Right hindlimb (tissue), 1 donor: ENCODE data around the gene EDARADD.

Experiments used
- DNase-seq: peaks from one replicate; pipeline ENCODE4 v3.0.0-alpha.2; 2018

The EDARADD gene

DNA sequence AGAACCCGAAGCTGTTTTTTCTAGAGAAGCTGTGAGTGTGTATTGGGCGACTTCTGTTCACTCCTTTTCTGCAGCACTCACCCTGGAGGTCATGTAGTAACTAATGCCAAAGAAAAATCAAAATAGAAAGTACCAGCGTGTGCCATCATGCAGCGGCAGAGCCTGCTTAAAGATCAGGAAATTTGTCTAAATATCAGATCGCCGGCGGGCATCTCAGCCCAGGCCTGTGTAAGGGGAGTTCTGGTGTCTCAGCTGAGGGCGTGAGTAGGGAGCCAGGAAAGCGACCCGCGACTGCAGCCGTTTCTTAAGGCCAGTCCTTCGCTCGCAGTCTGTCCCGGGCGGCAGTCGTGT is 768 bp downstream of the EDARADD start:
- DNase-seq, result no peak

DNA sequence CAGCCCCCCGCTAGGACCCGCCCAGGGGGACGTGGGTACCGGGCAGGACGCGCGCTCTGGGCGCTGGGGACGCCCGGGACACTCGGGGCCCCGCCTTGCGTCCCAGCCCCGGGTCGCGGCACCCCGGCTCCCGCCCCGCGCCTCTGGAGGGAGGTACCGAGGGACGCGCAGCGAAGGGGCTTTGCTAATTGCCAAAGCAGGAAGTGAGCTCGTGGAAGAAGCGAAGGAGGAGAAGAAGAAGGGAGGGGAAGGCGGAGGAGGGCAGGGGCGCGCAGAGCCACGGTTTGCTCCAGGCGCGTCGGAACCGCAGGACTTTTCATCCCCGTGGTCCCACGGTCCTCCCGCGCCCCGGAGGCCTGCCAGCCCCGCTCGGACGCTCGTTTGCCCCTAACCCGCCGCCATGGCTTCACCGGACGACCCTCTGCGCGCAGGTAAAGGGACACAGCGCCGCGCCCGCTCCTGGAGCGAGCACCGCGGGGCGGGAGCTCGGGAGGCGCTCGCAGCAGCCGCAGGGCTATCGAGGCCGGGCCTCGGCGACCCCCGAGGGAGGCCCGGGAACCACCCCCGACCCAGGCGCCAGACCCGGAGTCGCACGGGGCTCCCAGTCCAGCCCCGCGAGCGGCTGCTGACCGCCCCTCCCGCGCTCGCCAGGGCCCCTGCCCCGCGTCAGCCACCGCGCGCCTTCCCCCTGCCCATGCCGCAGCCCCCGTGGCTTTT is 1.3 kb downstream of the EDARADD start:
- DNase-seq, result peak; percentile 36

DNA sequence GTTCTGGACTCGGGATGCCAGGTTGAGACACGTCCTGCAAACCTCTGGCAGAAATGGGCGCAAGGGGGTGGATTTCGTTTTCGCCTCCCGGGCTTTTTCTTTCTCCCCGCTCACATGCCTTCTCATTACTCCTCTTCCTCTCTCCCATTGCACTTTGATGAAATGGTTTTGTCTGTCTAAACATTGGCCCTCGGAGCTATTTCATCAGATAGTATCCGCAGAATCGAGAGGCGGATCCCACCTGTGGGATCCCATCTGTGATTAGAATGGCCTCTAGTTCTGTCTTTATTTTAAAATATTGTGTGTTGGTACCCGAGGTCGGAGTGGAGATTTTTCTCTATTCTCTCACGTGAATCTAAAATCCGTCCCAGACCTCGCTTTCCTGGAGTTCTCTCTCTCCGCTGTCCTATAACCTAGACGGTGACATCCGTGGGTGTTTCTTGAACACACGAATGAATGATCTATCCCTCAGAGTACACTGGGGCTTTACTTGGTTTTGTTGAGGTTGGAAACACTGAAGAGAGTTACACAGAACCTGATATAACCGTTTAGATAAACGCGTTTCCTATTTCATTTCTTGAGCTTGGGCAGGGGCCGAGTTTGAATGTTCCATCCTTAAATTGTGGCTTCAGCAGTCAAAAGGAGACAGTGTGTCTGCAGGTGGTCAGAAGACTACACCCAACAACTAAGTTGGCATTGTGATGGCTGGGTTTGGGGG is 2.0 kb downstream of the EDARADD start:
- no peak for DNase-seq

DNA sequence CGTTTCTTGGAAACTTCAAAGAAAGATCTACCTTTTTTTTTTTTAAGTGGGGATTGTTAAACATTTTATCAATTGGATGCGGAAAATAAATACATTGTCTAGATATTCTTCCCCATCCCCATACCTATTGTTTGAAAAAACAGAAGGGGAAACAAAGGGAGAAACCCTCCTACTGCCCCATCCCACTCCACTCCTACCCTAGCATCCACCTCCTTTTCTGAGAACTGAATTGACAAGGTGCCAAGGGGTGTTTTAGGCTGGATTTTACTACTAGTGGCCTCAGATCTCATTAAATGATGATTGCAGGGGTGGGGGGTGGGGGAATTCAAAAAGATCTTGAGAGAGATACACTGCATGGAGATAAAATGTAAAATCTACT is 2.6 kb downstream of the EDARADD start:
- no peak for DNase-seq

DNA sequence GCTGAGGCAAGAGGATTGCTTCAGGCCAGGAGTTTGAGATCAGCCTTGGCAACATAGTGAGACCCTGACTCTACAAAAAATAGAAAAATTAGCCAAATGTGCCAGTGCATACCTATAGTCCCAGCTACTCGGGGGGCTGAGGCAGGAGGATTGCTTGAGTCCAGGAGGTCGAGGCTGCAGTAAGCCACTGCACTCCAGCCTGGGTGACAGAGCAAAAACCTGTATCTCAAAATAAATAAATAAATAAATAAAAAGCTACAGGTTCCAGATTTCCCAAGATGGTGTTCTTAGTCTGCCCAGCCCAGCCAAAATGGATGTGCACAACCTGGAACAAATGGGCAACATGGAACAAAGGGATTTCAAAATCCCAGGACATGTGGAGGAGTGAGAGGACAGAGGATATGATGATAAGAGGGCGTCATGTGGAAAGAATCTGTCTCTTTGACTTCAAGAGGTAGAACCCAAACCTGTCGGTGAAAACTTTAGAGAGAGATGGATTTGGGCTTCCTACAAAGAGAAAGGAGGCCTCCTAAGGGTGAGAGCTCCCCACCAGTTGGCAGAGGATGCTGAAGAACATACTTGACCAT is 3.2 kb downstream of the EDARADD start:
- no peak for DNase-seq

DNA sequence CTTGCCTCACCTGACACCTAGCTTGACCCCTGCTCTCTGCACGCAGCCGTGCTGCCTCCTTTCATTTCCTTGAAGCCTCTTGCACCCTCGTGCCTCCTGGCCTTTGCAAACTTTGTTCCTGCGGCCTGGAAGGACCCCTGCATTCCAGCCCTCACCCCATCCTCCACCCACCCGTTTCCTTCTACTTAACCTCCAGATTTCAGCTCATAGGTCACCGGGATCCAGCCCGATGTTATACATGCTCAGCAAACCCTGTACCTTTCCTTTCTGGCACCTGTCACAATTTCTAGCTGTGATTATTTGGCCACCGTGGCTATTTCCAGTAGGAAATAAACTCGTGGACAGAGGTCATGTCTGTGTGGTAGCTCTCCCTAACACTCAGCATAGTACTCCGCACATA is 4.5 kb downstream of the EDARADD start:
- no peak for DNase-seq

DNA sequence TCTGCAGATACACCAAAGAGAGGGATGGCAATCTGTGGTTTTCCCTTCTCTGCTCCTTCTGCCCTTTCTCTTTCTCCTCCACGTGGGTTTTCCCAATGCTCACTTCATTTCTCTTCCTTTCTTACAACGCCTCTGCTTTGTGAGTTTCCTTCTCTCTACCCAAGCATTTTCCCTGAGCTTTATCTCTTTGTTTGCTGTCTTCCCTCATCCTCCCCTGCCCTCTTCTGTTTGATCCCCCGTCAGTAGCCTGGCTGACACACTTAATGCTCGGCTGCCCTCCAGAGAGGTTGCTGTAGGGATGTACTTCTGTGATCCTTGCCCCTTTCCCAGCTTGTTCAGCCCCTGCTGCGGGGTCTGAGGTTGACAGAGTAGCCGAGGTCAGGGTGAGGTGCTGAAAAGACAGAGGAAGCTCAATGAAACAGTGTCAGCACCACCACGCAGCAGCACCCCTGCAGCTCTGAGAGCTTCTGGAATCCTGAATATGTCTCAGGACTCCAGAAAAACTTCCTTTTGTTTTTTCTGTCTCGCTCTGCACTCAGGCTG is 6.0 kb downstream of the EDARADD start:
- no peak for DNase-seq

DNA sequence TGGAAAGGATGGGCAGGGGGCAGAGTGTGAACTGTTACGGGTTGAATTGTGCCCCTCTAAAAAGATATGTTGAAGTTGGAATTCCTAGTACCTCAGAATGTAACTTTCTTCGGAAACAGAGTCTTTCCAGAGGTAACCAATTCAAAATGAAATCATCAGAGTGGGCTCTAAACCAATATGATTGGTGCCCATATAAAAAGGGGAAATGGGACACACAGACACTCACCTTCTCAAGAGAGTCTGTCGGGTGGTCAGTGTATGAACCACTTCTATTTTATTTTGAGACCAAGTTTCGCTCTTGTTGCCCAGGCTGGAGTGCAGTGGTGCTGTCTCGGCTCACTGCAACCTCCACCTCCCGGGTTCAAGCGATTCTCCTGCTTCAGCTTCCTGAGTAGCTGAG is 7.6 kb downstream of the EDARADD start:
- DNase-seq, result no peak

DNA sequence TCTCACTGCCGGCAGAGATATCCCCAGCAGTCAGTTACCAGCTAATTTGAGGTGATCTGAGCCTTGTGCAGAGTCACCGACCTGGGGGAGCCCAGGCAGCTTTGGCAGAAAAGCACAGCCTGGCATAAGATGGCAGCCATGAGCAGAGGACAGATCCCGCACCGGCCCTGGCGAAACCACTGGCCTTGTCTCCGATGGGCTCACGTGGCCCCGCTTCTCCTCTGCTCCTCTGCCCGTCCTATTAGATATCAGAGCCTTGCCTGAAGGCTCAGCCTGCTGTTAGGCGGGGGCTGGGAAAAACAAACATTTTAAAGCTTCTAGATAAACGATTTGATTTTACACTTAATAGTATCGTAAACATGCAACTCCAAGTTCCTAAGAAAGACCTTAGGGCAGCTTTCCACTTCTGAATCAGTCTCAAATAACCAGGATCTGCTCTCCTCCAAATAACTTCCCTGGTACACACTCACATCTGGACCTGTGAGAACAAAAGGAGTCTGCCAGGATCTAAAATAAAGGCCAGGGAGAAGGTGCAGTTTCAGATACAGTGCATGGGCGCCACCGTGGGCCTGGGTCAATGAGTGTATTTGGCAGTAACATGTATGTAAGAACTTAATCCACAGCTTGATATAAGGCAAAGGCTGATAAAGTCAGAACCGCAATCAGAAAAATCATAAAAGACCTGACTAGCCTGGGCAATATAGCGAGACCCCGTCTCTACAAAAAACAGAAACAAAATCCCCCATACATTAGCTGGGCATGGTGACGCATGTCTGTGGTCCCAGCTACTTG is 10.0 kb downstream of the EDARADD start:
- no peak for DNase-seq

DNA sequence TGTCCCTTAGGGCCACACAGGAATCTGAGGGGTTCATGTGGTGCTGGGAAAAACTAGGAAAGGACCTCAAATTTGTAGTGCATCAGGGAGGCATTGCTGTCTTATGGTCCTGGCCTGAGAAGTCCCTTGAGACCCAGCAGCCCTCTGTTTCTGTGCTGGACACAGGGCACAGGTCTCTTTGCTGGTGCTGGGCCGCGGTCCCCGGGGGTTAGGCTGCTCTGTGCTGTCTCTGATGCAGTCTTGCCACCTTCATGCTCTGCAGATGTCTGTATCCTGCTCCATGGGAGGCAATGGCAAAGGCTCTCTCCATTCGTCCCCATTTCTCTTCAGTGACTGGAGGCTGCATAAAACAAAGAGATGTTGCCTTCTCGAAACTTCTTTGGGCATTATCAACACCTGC is 13.0 kb downstream of the EDARADD start:
- DNase-seq, result no peak

DNA sequence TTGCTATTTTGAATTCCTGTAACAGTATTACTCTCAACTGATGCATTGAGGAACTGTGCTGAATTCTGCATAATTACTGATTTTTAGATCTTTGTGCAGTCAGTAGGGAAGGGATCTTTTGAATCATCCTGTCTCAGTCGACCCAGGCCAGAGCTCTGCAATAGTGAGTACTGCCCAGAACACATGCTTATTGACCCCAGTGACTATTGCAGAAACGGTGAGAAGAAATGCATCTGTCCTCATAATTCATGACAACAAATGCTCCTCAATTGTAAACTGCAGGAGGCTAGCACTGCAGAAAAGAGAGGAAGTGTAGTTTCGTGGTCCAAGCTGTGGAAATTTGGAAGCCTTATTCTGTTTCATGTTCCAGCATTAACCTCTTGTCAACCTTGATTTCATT is 19.6 kb downstream of the EDARADD start:
- DNase-seq, result no peak

DNA sequence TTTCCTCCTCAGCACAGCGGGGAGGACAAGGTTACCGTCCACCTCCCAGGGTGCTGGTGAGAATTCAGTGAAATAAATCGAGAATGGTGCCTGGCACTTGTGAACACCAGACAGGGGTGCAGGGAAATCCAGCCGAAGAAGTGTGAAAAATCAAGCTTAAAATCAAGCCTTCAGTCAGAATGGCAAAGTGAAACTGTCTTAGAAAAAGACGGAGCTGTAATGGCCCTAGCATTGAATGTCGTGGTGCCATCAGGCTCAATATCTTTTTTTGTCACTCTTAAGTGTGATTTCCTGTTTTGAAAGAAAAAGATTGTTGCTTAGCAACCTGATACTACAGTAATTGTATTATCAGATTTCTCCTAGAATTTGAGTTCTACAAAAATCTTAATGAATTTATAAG is 22.1 kb downstream of the EDARADD start:
- DNase-seq, result no peak

DNA sequence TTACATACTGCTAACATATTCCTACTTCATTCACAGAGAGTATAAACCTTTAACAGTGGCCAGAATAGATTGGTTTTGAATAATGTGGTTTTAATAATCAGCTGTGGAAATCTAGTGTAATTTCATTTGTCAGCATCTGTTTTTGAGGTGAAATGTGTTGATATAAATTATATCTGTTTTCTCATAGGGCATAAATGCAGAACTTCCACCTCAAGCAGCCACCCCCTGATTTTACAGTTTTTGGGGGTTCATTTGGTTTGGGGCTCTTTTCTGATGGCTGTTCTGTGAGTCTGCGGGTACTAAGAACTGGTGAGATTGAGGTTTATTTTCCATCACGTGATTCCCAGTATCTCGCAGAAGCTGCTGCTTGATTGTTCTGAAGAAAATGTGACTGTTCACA is 23.2 kb downstream of the EDARADD start:
- DNase-seq, result no peak

DNA sequence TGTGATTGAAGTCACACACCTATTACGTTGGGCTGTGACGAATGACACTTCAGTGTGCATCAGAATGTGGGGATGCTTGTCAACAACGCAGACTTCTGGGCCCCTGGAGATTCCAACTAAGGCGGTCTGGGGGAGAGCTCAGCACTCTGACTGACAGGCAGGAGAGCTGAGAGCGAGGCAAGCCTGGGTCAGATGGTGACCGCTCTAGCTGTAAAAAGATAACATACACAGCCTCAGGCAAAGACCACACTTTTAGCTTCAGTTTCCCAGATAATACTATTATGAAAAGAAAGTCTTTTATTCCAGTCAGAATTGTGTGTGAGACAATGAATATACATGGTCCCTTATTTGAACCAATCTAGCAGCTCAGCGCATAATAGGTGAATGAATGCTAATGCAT is 25.4 kb downstream of the EDARADD start:
- no peak for DNase-seq

DNA sequence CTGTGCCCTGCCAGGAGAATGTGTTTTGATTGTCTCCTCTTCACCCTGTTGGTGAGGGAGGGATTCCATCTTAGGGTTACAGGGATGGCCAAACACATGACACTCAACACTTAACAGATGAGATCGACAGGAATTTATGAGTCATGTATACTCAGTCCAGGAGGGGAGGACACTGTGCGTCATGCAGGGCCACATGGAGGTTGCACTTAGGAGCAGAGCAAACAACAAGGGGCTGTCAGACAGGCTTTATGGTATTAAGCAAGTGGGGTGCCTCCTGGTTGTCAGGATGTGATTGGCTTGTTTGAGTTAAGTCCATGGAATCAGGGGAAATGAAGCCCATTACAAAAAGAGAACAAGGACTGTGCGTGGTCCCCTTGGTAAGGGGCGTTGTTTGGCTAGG is 26.9 kb downstream of the EDARADD start:
- DNase-seq, result no peak

DNA sequence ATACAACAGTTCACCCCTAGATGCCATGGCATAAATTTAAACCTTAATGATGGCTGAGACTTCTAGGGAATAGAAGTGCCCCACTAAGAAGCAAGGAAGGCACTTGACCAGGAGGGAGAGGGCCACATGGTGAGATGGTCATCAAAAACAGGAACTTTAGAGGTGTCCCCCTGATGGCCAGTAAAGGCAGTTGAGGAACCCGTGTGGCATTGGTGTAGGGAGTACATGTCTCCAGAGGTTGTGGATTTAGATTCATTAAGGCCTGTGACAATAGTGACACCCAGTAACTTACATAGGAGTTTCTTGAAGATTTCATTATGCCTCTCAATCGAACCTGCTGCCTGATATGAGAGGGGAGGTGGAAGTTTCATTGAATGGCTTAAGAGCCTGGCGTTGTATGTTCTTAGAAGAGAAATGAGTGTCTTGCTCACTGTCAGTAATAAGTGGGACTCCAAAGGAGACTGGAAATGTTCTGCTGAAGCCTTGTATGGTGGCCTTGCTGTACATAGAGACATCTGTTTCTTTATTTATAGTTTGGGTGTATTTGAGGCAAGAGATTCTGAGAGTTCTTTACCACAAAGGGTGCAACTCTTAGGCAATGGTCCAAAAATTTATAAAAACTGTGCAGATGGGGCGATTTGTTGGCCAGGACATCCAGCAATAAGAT is 27.9 kb downstream of the EDARADD start:
- no peak for DNase-seq

DNA sequence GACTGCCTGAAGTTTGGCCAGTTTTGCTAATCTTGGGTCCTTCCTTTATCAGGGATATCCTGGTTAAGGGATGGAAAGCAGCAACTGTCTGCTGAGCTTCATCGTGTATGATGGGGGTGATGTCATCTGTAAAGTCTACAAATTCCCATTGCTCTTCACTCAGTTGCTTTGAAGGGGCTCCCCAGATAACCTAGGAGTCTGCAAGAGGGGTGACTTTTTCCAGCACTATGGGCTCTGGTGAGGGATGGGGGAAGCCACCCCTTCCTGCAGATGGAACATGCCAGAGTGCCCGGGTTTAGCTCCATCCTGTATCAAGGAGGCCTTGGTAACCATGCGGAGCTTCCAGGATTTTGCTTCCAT is 28.4 kb downstream of the EDARADD start:
- no peak for DNase-seq

DNA sequence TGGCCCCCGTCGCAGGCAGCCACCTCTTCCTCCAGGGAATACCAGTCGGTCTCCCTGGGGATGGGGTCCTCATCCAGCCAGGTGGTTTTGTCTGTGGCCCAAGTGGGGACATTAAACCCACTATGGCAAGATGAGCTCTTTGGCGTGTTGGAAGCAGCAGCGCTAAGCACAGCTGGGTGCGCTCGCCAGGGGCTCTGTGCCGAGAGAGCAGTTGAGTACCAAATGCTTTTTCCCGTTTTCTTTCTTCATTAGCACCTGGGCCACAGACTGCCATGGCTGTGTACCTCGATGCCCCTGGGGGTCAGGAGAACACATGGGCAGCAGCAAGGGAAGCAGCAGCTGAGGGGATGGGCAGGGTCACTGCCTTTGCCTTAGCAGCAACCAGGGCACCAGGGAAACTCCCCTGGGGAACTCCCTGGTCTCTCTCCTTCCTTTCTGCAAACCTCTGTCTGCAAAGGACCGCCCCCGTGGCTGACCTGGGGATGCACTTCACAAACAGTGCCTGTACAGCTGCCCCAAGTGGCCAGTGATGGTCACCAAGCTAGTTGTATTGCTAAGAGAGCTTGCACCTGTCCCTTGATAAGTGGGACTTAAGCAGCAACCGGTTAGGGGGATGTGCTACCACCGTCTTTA is 31.1 kb downstream of the EDARADD start:
- DNase-seq, result no peak

DNA sequence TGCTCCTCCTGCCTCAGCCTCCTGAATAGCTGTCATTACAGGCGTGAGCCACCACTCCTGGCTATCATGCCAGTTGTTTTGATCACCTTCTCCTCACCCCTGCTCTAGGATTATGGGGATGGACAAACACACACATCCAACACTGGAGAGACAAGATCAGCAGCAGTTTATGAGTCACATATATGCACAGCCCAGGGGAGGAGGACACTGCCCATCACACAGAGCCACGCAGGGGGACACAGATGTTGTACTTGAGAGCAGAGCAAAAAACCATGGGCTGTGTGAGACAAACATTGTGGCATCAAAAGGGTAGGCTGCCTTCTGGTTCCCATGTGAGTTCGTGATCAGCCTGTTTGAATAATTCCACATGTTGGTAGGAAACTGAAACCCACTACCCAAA is 32.1 kb downstream of the EDARADD start:
- DNase-seq, result no peak

DNA sequence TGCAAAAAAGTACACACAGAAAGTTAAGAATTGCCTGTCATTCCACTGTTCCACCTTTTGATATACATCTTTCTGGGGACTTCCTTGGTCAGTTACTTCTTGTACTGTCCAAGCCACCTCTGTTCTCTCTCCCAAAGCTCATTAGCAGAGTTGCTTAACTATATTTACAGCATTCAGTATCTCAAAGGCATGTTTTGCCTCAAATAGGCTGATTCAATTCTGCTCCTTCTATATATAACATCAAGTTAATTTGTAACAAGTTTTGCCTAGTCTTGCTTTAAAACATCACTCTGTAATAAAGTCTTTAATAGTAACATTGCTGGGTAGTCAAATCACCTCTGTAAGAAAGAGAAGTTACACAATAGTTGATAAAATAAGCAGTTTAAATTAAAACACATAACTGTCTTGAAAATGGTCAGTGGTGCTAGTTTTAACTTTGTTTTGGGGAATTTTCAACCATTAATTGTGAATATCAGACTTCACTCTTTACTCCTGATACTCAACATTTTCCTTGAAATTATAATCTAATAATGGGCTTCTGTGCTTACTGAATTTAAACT is 35.7 kb downstream of the EDARADD start:
- no peak for DNase-seq

DNA sequence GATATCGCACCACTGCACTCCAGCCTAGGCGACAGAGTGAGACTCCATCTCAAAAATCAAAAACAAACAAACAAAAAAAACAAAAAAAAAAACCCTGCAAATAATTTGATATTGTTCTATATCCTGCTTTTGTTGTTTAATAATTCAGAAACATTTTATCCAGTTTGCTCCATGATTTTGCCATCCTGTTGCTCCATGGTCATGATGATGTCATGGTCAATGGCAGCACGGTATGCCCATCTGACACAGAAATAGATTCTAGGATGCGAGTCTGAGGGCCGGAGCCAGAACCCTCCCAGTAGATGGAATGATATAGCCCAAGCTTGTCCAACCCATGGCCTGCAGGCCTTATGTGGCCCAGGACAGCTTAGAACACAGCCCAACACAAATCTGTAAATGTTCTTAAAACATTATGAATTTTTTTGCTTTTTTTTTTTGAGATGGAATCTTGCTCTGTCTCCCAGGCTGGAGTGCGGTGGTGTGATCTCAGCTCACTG is 39.8 kb downstream of the EDARADD start:
- no peak for DNase-seq

DNA sequence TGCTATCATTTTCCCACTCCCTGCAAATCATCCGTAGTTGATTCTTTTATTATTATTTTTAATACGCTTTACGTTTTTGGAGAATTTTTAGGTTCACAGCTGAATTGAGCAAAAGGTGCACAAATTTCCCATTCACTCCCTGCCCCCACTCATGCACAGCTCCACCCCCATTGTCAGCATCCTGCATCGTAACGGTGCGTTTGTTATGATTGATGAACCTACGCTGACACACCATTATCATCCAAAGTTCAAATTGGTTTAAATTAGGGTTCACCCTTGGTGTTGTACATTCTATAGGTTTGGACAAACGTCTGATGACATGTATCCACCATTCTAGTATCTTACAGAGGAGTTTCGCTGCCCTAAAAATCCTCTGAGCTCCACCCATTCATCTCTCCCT is 44.5 kb downstream of the EDARADD start:
- no peak for DNase-seq
